HEK293 (cell line): Measurements from ENCODE around the gene ANO9.
"Not testable (repeated sequence)": the region's sequence is repeated elsewhere in the genome, so short reads cannot be mapped to it uniquely, and the experiment has no call there.

Experiments used
- CTCF ChIA-PET: fragments of 350-600 bp; formaldehyde crosslinking; extraction: SDS; loops from one replicate; lab custom pipeline; 2021; ENCODE audit warnings: antibody characterized with exemption; lab: Yijun Ruan, JAX
- POLR2A ChIA-PET: fragments of 300-600 bp; formaldehyde crosslinking; extraction: SDS; loops from one replicate; lab custom pipeline; 2020; ENCODE audit warnings: antibody characterized with exemption, inconsistent platforms; lab: Yijun Ruan, JAX
- H3K27ac ChIP-seq: fragments of 200-500 bp; sonication (Bioruptor generic); 2 replicates; pipeline ENCODE4 v1.5.1; 2014; ENCODE audit warnings: low read depth, low read length, control low read depth, inconsistent platforms; ENCODE audit errors: extremely low read depth
- H3K36me3 ChIP-seq, 2 experiments: fragments of 200-500 bp in 1 of 2; sonication (Bioruptor generic) in 1 of 2; 1 replicate in 1 of 2; 2 replicates in 1 of 2; pipeline ENCODE4 v1.5.1; 2014 to 2017; ENCODE audit warnings: inconsistent platforms in 2 of 2, low read length in 2 of 2; ENCODE audit not compliant: control insufficient read depth in 2 of 2, insufficient read depth in 1 of 2
- H3K4me1 ChIP-seq: fragments of 200-500 bp; sonication (Bioruptor generic); 2 replicates; pipeline ENCODE4 v1.5.1; 2014; ENCODE audit warnings: mild to moderate bottlenecking, low read length, inconsistent platforms; ENCODE audit not compliant: control insufficient read depth, insufficient read depth
- H3K4me3 ChIP-seq: 2 replicates; pipeline ENCODE4 v1.5.1; 2011; ENCODE audit warnings: low read depth, mild to moderate bottlenecking, control low read depth, low read length, moderate library complexity
- H3K9me3 ChIP-seq: fragments of 200-500 bp; sonication (Bioruptor generic); 2 replicates; pipeline ENCODE4 v1.5.1; 2014; ENCODE audit warnings: low read depth, low read length, inconsistent platforms; ENCODE audit not compliant: control insufficient read depth, insufficient read depth
- GLIS1 ChIP-seq: fragments of 450-650 bp; formaldehyde crosslinking; IDR thresholded peaks from 2 replicates; pipeline ENCODE4 v1.5.1; 2016; ENCODE audit warnings: missing biosample characterization, missing genetic modification characterization
- KLF1 ChIP-seq: fragments of 450-650 bp; formaldehyde crosslinking; IDR thresholded peaks from 2 replicates; pipeline ENCODE4 v1.5.1; 2016; ENCODE audit warnings: missing biosample characterization, missing genetic modification characterization
- KLF10 ChIP-seq: fragments of 450-650 bp; IDR thresholded peaks from 2 replicates; pipeline ENCODE4 v1.5.1; 2018; ENCODE audit warnings: missing biosample characterization, mild to moderate bottlenecking, missing genetic modification characterization
- MEIS1 ChIP-seq: sonication (generic); formaldehyde crosslinking; IDR thresholded peaks from 2 replicates; pipeline ENCODE4 v1.8.1; 2022; ENCODE audit warnings: missing genetic modification reagents, mild to moderate bottlenecking, borderline replicate concordance
- ZBTB26 ChIP-seq: fragments of 450-650 bp; formaldehyde crosslinking; optimal IDR thresholded peaks from 2 replicates; pipeline ENCODE3; 2016; ENCODE audit warnings: missing biosample characterization, mild to moderate bottlenecking, missing genetic modification characterization
- ZBTB44 ChIP-seq: fragments of 450-650 bp; IDR thresholded peaks from 2 replicates; pipeline ENCODE4 v1.5.1; 2018; ENCODE audit warnings: missing biosample characterization, mild to moderate bottlenecking, missing genetic modification characterization
- ZNF132 ChIP-seq: fragments of 450-650 bp; formaldehyde crosslinking; IDR thresholded peaks from 2 replicates; pipeline ENCODE4 v1.5.1; 2017; ENCODE audit warnings: missing biosample characterization, missing genetic modification characterization, borderline replicate concordance
- ZNF140 ChIP-seq: fragments of 450-650 bp; formaldehyde crosslinking; IDR thresholded peaks from 2 replicates; pipeline ENCODE4 v1.5.1; 2016; ENCODE audit warnings: missing biosample characterization, missing genetic modification characterization
- ZNF19 ChIP-seq: fragments of 450-650 bp; formaldehyde crosslinking; IDR thresholded peaks from 2 replicates; pipeline ENCODE4; 2016; ENCODE audit warnings: missing biosample characterization, missing genetic modification characterization, low read depth
- ZNF23 ChIP-seq: fragments of 450-650 bp; formaldehyde crosslinking; IDR thresholded peaks from 2 replicates; pipeline ENCODE4 v1.5.1; 2016; ENCODE audit warnings: missing biosample characterization, missing genetic modification characterization, borderline replicate concordance
- ZNF248 ChIP-seq: fragments of 450-650 bp; formaldehyde crosslinking; IDR thresholded peaks from 2 replicates; pipeline ENCODE4 v1.5.1; 2017; ENCODE audit warnings: missing biosample characterization, missing genetic modification characterization
- ZNF280C ChIP-seq: fragments of 450-650 bp; formaldehyde crosslinking; IDR thresholded peaks from 2 replicates; pipeline ENCODE4 v1.5.1; 2016; ENCODE audit warnings: missing biosample characterization, missing genetic modification characterization
- ZNF302 ChIP-seq: fragments of 450-650 bp; formaldehyde crosslinking; IDR thresholded peaks from 2 replicates; pipeline ENCODE4 v1.5.1; 2016; ENCODE audit warnings: missing biosample characterization, missing genetic modification characterization, low read depth
- ZNF391 ChIP-seq: fragments of 450-650 bp; formaldehyde crosslinking; IDR thresholded peaks from 2 replicates; pipeline ENCODE4 v1.5.1; 2016; ENCODE audit warnings: low read depth, missing biosample characterization, missing genetic modification characterization, borderline replicate concordance
- ZNF423 ChIP-seq: fragments of 450-650 bp; formaldehyde crosslinking; IDR thresholded peaks from 2 replicates; pipeline ENCODE4 v1.5.1; 2016; ENCODE audit warnings: missing biosample characterization, missing genetic modification characterization
- ZNF433 ChIP-seq: fragments of 450-650 bp; formaldehyde crosslinking; IDR thresholded peaks from 2 replicates; pipeline ENCODE4 v1.5.1; 2016; ENCODE audit warnings: missing biosample characterization, missing genetic modification characterization, low read depth
- ZNF48 ChIP-seq: fragments of 450-650 bp; formaldehyde crosslinking; IDR thresholded peaks from 2 replicates; pipeline ENCODE4 v1.5.1; 2016; ENCODE audit warnings: missing biosample characterization, missing genetic modification characterization
- ZNF521 ChIP-seq: fragments of 450-650 bp; formaldehyde crosslinking; IDR thresholded peaks from 2 replicates; pipeline ENCODE4 v1.5.1; 2017; ENCODE audit warnings: missing biosample characterization, mild to moderate bottlenecking, missing genetic modification characterization
- ZNF555 ChIP-seq: fragments of 450-650 bp; formaldehyde crosslinking; conservative IDR thresholded peaks from 2 replicates; pipeline ENCODE4 v1.5.1; 2017; ENCODE audit warnings: missing biosample characterization, mild to moderate bottlenecking, missing genetic modification characterization, inconsistent platforms
- ZNF600 ChIP-seq: fragments of 450-650 bp; formaldehyde crosslinking; IDR thresholded peaks from 2 replicates; pipeline ENCODE4 v1.5.1; 2016; ENCODE audit warnings: missing biosample characterization, missing genetic modification characterization
- ZNF664 ChIP-seq: fragments of 450-650 bp; formaldehyde crosslinking; IDR thresholded peaks from 2 replicates; pipeline ENCODE4 v1.5.1; 2016; ENCODE audit warnings: missing biosample characterization, missing genetic modification characterization
- ZNF704 ChIP-seq: fragments of 450-650 bp; formaldehyde crosslinking; IDR thresholded peaks from 2 replicates; pipeline ENCODE4 v1.5.1; 2016; ENCODE audit warnings: missing biosample characterization, missing genetic modification characterization
- ZNF837 ChIP-seq: fragments of 450-650 bp; formaldehyde crosslinking; IDR thresholded peaks from 2 replicates; pipeline ENCODE4 v1.5.1; 2016; ENCODE audit warnings: missing biosample characterization, missing genetic modification characterization

Gene ANO9

GRCh38 chr11:403761-404431 lies 37.9 kb downstream of the ANO9 start:
- Histone ChIP-seq H3K4me1 (no peaks in the 10 kb centered on the region), H3K27ac (no peak overlapping the region), H3K36me3 (peaks cover 0 to 27% of the 10 kb centered on the region in 2 experiments; a peak in 1 of 3 replicates), H3K4me3 (no peak overlapping the region), H3K9me3 (no peaks in the 10 kb centered on the region)
- POLR2A ChIA-PET, result no interaction called here
- CTCF ChIA-PET, result interaction anchor here (0.6 kb wide), 1 partner anchor 69 kb away, joined by 3 read pairs; no protein-coding TSS in a partner anchor
- TF ChIP-seq ZNF23 (tag by site-specific recombination), result no peak
- TF ChIP-seq ZNF280C (tag by site-specific recombination), result no peak
- no peak for TF ChIP-seq GLIS1 (tag by site-specific recombination)
- TF ChIP-seq ZNF837 (tag by site-specific recombination), result no peak
- TF ChIP-seq ZNF19, result no peak
- TF ChIP-seq ZNF521 (tag by site-specific recombination), result no peak
- TF ChIP-seq KLF10, result no peak
- TF ChIP-seq ZNF555 (tag by site-specific recombination), result no peak

- H3K4me3 ChIP-seq, result no peak overlapping the region
- CTCF ChIA-PET, result no interaction called here
- no peaks in the 10 kb centered on the region for H3K9me3 ChIP-seq
- no peak overlapping the region for H3K27ac ChIP-seq
- no peak for TF ChIP-seq KLF1 (tag by site-specific recombination)
- no peak for TF ChIP-seq ZNF48 (tag by site-specific recombination)
- no peak for TF ChIP-seq ZNF302
- no peak for TF ChIP-seq ZNF704 (tag by site-specific recombination)
- no peak for TF ChIP-seq ZNF433 (tag by site-specific recombination)
- TF ChIP-seq ZNF140 (tag by site-specific recombination), result no peak
- no peak for TF ChIP-seq ZNF664 (tag by site-specific recombination)
- no peak for TF ChIP-seq ZBTB44 (tag by site-specific recombination)
- no peak for TF ChIP-seq ZNF132
- TF ChIP-seq ZNF423, result no peak
- no peak for TF ChIP-seq MEIS1 (CRISPR knock-in tag)
- TF ChIP-seq ZNF600, result no peak
- no peak for TF ChIP-seq ZNF391 (tag by site-specific recombination)
- TF ChIP-seq ZBTB26 (tag by site-specific recombination), result no peak
- no peak for TF ChIP-seq ZNF248 (tag by site-specific recombination)
- no peaks in the 10 kb centered on the region for H3K4me1 ChIP-seq
- POLR2A ChIA-PET, result interaction anchor here (0.6 kb wide), 1 partner anchor 100 kb away, joined by 6 read pairs; no protein-coding TSS in a partner anchor
- H3K36me3 ChIP-seq, result peaks cover 0 to 33% of the 10 kb centered on the region in 2 experiments; a peak in 1 of 3 replicates
These were observed 38.6 kb downstream of the ANO9 start for GRCh38 chr11:403021-403760.

GRCh38 chr11:401196-401595 lies 40.6 kb downstream of the ANO9 start:
- H3K27ac ChIP-seq, H3K9me3 ChIP-seq, H3K4me1 ChIP-seq, POLR2A ChIA-PET, H3K4me3 ChIP-seq, CTCF ChIA-PET: not testable (repeated sequence)
- peaks cover 0 to 53% of the 10 kb centered on the region in 2 experiments; a peak in 1 of 3 replicates for H3K36me3 ChIP-seq
